Measurements from ENCODE around the gene TEKT5. TPM values are rescaled to one million over a fixed set of nuclear protein-coding genes. Genes with fewer than 3 reads are reported as not detected.

TEKT5 gene
- total and polyA plus RNA-seq, 9 of the 15 experiments (the other 6 are each of a cell fraction or from before 2014, with no cell fraction given), result 0.10 to 0.19 TPM; not detected in 7

GRCh38 chr16:10605636-10606035 lies 89.1 kb downstream of the TEKT5 start:
- no TSS peak for BruUV-seq (replicated peaks)
- H3K9me1 ChIP-seq (ENCODE audit: control insufficient read depth, insufficient read depth, low read length), result no peaks in the 10 kb centered on the region
- H3K4me1 ChIP-seq (replicated peaks in 1 of 2; ENCODE audit: control insufficient read depth in 2 of 2, insufficient read depth in 2 of 2, low read length in 2 of 2), result no peaks in the 10 kb centered on the region
- ATAC-seq (no peak), DNase-seq (ENCODE audit: extremely low read depth in 1 of 4, low spot score in 3 of 4) (no peak), FAIRE-seq (no peak)
- H3K27ac ChIP-seq (ENCODE audit: extremely low read depth, low read depth, low read length), result no peak overlapping the region
- H3K9me3 ChIP-seq (replicated peaks; ENCODE audit: control insufficient read depth, insufficient read depth, low read depth, low read length), result no peaks in the 10 kb centered on the region
- WGBS (ENCODE audit: insufficient coverage, low coverage, missing lambda C conversion rate), result 0% methylated on average over 3 of the region's 3 CpGs
- intact Hi-C loops (cut with micrococcal nuclease), result no loop called here
- H2AFZ ChIP-seq (ENCODE audit: low read depth, low read length), result no peak overlapping the region
- no peaks in the 10 kb centered on the region for H3K36me3 ChIP-seq (ENCODE audit: control insufficient read depth, insufficient read depth, low read length)
- H3K4me2 ChIP-seq (ENCODE audit: insufficient read depth, low read length), result no peak overlapping the region
- peaks cover 29 to 66% of the 10 kb centered on the region in 2 experiments; a peak in 4 of 5 replicates for H3K27me3 ChIP-seq (ENCODE audit: control insufficient read depth in 2 of 2, insufficient read depth in 2 of 2, low read length in 2 of 2)
- POLR2A ChIA-PET, result interaction anchor here (1.4 kb wide), 1 partner anchor 10 kb away, joined by 4 read pairs; no protein-coding TSS in a partner anchor
- no peak overlapping the region for H3K4me3 ChIP-seq
- no peaks in the 10 kb centered on the region for H3K79me2 ChIP-seq (ENCODE audit: control insufficient read depth, insufficient read depth, low read length)
- 0 out of 2 replicates have a peak, but pooled peaks cover 5% of the 10 kb centered on the region for H4K20me1 ChIP-seq (replicated peaks; ENCODE audit: control insufficient read depth, insufficient read depth, low read length)
- CTCF ChIA-PET (ENCODE audit: low intra/inter-chr PET ratio), result interaction anchor here (0.6 kb wide), 1 partner anchor 35 kb away, joined by 3 read pairs; no protein-coding TSS in a partner anchor
- in situ Hi-C loops (cut with MboI), result no loop called here
- TF ChIP-seq USF2 (CRISPR knock-in tag; IDR thresholded peaks at IDR 0.05) (no peak), PCBP2 (IDR thresholded peaks at IDR 0.05; ENCODE audit: low read depth, low read length, poor library complexity, severe bottlenecking) (no peak), CBFB (CRISPR knock-in tag; IDR thresholded peaks at IDR 0.05) (no peak), ZNF146 (CRISPR knock-in tag; IDR thresholded peaks at IDR 0.05; ENCODE audit: unreplicated experiment) (no peak), EP300 (IDR thresholded peaks at IDR 0.05; ENCODE audit: low read length) (no peak), BRD9 (IDR thresholded peaks at IDR 0.05; ENCODE audit: low read depth, partially characterized antibody) (no peak), CBFA2T2 (conservative IDR thresholded peaks at IDR 0.05) (no peak), E2F5 (CRISPR knock-in tag; IDR thresholded peaks at IDR 0.05) (no peak), FOS (IDR thresholded peaks at IDR 0.05; ENCODE audit: extremely low read depth, insufficient read length) (no peak), FOXJ2 (tag; IDR thresholded peaks at IDR 0.05) (no peak), ZNF584 (CRISPR knock-in tag; IDR thresholded peaks at IDR 0.05; ENCODE audit: low read depth) (no peak)
- TF ChIP-seq, protein P1, sequence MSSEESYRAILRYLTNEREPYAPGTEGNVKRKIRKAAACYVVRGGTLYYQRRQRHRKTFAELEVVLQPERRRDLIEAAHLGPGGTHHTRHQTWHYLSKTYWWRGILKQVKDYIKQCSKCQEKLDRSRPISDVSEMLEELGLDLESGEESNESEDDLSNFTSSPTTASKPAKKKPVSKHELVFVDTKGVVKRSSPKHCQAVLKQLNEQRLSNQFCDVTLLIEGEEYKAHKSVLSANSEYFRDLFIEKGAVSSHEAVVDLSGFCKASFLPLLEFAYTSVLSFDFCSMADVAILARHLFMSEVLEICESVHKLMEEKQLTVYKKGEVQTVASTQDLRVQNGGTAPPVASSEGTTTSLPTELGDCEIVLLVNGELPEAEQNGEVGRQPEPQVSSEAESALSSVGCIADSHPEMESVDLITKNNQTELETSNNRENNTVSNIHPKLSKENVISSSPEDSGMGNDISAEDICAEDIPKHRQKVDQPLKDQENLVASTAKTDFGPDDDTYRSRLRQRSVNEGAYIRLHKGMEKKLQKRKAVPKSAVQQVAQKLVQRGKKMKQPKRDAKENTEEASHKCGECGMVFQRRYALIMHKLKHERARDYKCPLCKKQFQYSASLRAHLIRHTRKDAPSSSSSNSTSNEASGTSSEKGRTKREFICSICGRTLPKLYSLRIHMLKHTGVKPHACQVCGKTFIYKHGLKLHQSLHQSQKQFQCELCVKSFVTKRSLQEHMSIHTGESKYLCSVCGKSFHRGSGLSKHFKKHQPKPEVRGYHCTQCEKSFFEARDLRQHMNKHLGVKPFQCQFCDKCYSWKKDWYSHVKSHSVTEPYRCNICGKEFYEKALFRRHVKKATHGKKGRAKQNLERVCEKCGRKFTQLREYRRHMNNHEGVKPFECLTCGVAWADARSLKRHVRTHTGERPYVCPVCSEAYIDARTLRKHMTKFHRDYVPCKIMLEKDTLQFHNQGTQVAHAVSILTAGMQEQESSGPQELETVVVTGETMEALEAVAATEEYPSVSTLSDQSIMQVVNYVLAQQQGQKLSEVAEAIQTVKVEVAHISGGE (CRISPR knock-in tag; IDR thresholded peaks at IDR 0.05), result no peak
- TF ChIP-seq, protein P2, sequence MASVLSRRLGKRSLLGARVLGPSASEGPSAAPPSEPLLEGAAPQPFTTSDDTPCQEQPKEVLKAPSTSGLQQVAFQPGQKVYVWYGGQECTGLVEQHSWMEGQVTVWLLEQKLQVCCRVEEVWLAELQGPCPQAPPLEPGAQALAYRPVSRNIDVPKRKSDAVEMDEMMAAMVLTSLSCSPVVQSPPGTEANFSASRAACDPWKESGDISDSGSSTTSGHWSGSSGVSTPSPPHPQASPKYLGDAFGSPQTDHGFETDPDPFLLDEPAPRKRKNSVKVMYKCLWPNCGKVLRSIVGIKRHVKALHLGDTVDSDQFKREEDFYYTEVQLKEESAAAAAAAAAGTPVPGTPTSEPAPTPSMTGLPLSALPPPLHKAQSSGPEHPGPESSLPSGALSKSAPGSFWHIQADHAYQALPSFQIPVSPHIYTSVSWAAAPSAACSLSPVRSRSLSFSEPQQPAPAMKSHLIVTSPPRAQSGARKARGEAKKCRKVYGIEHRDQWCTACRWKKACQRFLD (CRISPR knock-in tag; IDR thresholded peaks at IDR 0.05), result no peak
- H3K9ac ChIP-seq (ENCODE audit: insufficient read depth in 1 of 2, low read depth in 2 of 2, low read length in 2 of 2), result no peak overlapping the region
